Measurements from ENCODE around the gene SEC14L6.

DNA sequence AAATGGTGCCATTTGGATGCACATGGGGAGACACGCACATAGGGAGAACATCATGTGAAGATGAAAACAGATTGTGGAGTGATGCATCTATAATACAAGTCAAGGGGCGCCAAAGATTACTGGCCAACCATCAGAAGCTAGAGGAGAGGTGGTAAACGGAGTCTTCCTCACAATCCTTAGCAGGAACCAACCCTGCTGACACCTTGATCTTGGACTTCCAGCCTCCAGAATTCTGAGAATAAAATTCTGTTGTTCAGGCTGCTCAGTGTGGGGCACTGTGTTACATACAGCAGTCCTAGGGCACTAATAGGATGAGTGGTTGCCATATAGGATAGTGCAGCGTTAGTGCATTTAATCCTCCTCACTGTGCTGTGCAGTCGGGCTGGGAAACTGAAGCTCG is 33.1 kb downstream of the SEC14L6 start:
- TF ChIP-seq, protein P1, sequence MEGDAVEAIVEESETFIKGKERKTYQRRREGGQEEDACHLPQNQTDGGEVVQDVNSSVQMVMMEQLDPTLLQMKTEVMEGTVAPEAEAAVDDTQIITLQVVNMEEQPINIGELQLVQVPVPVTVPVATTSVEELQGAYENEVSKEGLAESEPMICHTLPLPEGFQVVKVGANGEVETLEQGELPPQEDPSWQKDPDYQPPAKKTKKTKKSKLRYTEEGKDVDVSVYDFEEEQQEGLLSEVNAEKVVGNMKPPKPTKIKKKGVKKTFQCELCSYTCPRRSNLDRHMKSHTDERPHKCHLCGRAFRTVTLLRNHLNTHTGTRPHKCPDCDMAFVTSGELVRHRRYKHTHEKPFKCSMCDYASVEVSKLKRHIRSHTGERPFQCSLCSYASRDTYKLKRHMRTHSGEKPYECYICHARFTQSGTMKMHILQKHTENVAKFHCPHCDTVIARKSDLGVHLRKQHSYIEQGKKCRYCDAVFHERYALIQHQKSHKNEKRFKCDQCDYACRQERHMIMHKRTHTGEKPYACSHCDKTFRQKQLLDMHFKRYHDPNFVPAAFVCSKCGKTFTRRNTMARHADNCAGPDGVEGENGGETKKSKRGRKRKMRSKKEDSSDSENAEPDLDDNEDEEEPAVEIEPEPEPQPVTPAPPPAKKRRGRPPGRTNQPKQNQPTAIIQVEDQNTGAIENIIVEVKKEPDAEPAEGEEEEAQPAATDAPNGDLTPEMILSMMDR (IDR thresholded peaks at IDR 0.05) = no peak
- TF ChIP-seq POLR2AphosphoS5 (IDR thresholded peaks at IDR 0.05; ENCODE audit: low read depth, low read length) (no peak), SIN3A (IDR thresholded peaks at IDR 0.05; ENCODE audit: borderline replicate concordance, insufficient read depth, low read depth, low read length) (no peak)
- TF ChIP-seq, protein P2, sequence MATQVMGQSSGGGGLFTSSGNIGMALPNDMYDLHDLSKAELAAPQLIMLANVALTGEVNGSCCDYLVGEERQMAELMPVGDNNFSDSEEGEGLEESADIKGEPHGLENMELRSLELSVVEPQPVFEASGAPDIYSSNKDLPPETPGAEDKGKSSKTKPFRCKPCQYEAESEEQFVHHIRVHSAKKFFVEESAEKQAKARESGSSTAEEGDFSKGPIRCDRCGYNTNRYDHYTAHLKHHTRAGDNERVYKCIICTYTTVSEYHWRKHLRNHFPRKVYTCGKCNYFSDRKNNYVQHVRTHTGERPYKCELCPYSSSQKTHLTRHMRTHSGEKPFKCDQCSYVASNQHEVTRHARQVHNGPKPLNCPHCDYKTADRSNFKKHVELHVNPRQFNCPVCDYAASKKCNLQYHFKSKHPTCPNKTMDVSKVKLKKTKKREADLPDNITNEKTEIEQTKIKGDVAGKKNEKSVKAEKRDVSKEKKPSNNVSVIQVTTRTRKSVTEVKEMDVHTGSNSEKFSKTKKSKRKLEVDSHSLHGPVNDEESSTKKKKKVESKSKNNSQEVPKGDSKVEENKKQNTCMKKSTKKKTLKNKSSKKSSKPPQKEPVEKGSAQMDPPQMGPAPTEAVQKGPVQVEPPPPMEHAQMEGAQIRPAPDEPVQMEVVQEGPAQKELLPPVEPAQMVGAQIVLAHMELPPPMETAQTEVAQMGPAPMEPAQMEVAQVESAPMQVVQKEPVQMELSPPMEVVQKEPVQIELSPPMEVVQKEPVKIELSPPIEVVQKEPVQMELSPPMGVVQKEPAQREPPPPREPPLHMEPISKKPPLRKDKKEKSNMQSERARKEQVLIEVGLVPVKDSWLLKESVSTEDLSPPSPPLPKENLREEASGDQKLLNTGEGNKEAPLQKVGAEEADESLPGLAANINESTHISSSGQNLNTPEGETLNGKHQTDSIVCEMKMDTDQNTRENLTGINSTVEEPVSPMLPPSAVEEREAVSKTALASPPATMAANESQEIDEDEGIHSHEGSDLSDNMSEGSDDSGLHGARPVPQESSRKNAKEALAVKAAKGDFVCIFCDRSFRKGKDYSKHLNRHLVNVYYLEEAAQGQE (IDR thresholded peaks at IDR 0.05; ENCODE audit: insufficient read depth in 1 of 2, low read depth in 2 of 2, low read length in 1 of 2) = no peak

Data from Panc1 (cell line).